Endothelial cell of umbilical vein (primary cell): ENCODE data around the gene PLXND1. TPM values are rescaled to one million over a fixed set of nuclear protein-coding genes. Genes with fewer than 3 reads are reported as not detected.

ENCODE experiments used
- BruUV-seq: library from RNA; stranded (reverse); fragments of 400-500 nt; replicated peaks from 2 replicates; lab custom pipeline; 2021; lab: Mats Ljungman, UMichigan
- CTCF ChIA-PET: fragments of 300-600, 350-600 bp; sonication (Branson Sonifier 250); formaldehyde crosslinking; loops from one replicate; lab custom pipeline; 2021; ENCODE audit warnings: antibody characterized with exemption, inconsistent platforms; lab: Charles Lee
- POLR2A ChIA-PET: fragments of 300-600, 350-600 bp; sonication (Branson Sonifier 250); formaldehyde crosslinking; loops from one replicate; lab custom pipeline; 2021; ENCODE audit warnings: antibody characterized with exemption, inconsistent platforms; lab: Charles Lee
- DNase-seq: peaks from one replicate; pipeline ENCODE4 v3.0.0-alpha.2; 2011; ENCODE audit warnings: low read depth, low spot score
- FAIRE-seq: peaks from 2 replicates; lab custom pipeline; 2011; peaks lifted over from hg19 to GRCh38; lab: Jason Lieb, UNC
- H2AFZ ChIP-seq: 2 replicates; pipeline ENCODE4 v1.6.0; 2012; ENCODE audit warnings: low read depth, low read length, control low read depth, inconsistent platforms
- H3K27ac ChIP-seq: 2 replicates; pipeline ENCODE4 v1.5.1; 2011; ENCODE audit warnings: low read depth, mild to moderate bottlenecking, control low read depth, low read length, moderate library complexity; ENCODE audit not compliant: insufficient read depth
- H3K27me3 ChIP-seq, 2 experiments: 2 replicates each; pipeline versions ENCODE4 v1.6.0 to v1.6.1; 2011; ENCODE audit warnings: low read length in 2 of 2, mixed read lengths in 1 of 2; ENCODE audit not compliant: control insufficient read depth in 2 of 2, insufficient read depth in 2 of 2
- H3K36me3 ChIP-seq, 2 experiments: 2 replicates in 1 of 2; 3 replicates in 1 of 2; pipeline ENCODE4 v1.5.1; 2011; ENCODE audit warnings: low read length in 2 of 2, mild to moderate bottlenecking in 1 of 2, moderate library complexity in 1 of 2; ENCODE audit not compliant: control insufficient read depth in 2 of 2, insufficient read depth in 2 of 2; ENCODE audit errors: extremely low read depth in 1 of 2
- H3K4me1 ChIP-seq: 3 replicates; pipeline ENCODE4 v1.5.1; 2011; ENCODE audit warnings: mild to moderate bottlenecking, low read length; ENCODE audit not compliant: control insufficient read depth, insufficient read depth; ENCODE audit errors: extremely low read depth
- H3K4me2 ChIP-seq: 2 replicates; pipeline ENCODE4 v1.6.1; 2011; ENCODE audit warnings: low read length, control low read depth, mixed read lengths; ENCODE audit not compliant: insufficient read depth
- H3K4me3 ChIP-seq, 3 experiments: fragments of 200-600 bp in 1 of 3; sonication (generic), shearing (Covaris generic) in 1 of 3; replicated peaks in 1 of 3; 2 replicates each; pipeline ENCODE4 v1.5.1; 2011 to 2016; ENCODE audit warnings: control low read depth in 3 of 3, low read length in 3 of 3, mild to moderate bottlenecking in 2 of 3, inconsistent platforms in 1 of 3, low read depth in 1 of 3, moderate library complexity in 1 of 3; ENCODE audit not compliant: insufficient read depth in 1 of 3
- H3K79me2 ChIP-seq: 2 replicates; pipeline ENCODE4 v1.6.0; 2012; ENCODE audit warnings: low read length, inconsistent platforms; ENCODE audit not compliant: control insufficient read depth, insufficient read depth
- H3K9ac ChIP-seq: replicated peaks from 2 replicates; pipeline ENCODE3; 2011; ENCODE audit warnings: low read length, control low read depth; ENCODE audit not compliant: insufficient read depth; ENCODE audit errors: extremely low read depth
- H3K9me1 ChIP-seq: replicated peaks from 3 replicates; pipeline ENCODE4 v1.6.0; 2011; ENCODE audit warnings: mild to moderate bottlenecking, low read length; ENCODE audit not compliant: control insufficient read depth, insufficient read depth; ENCODE audit errors: extremely low read depth
- H3K9me3 ChIP-seq: replicated peaks from 2 replicates; pipeline ENCODE4 v1.5.1; 2012; ENCODE audit warnings: low read length, inconsistent platforms; ENCODE audit not compliant: control insufficient read depth, insufficient read depth
- H4K20me1 ChIP-seq: replicated peaks from 2 replicates; pipeline ENCODE3; 2011; ENCODE audit warnings: mild to moderate bottlenecking, low read length; ENCODE audit not compliant: control insufficient read depth, insufficient read depth; ENCODE audit errors: extremely low read depth
- CTCF ChIP-seq, 2 donors: IDR thresholded peaks; 1 replicate in 1 of 2; 2 replicates in 1 of 2; pipeline ENCODE4 v1.5.1; 2011; ENCODE audit warnings: low read length in 2 of 2, mild to moderate bottlenecking in 2 of 2, moderate library complexity in 2 of 2, control low read depth in 1 of 2, inconsistent platforms in 1 of 2, low read depth in 1 of 2; ENCODE audit not compliant: insufficient read depth in 1 of 2; ENCODE audit errors: extremely low read depth in 1 of 2
- EZH2 ChIP-seq: IDR thresholded peaks from 2 replicates; pipeline ENCODE4 v1.6.1; 2012; ENCODE audit warnings: borderline replicate concordance, low read depth, mild to moderate bottlenecking, moderate library complexity, low read length, inconsistent platforms; ENCODE audit not compliant: severe bottlenecking
- FOS ChIP-seq: IDR thresholded peaks from 2 replicates; pipeline ENCODE4 v1.6.1; 2011; ENCODE audit warnings: mild to moderate bottlenecking, low read length, moderate library complexity, borderline replicate concordance; ENCODE audit not compliant: insufficient read depth
- GATA2 ChIP-seq: IDR thresholded peaks from 2 replicates; pipeline ENCODE4 v1.7.0; 2011; ENCODE audit warnings: low read depth, mild to moderate bottlenecking, moderate library complexity, mixed read lengths, low read length; ENCODE audit not compliant: insufficient read length, insufficient read depth
- JUN ChIP-seq: IDR thresholded peaks from 2 replicates; pipeline ENCODE4 v1.6.1; 2011; ENCODE audit warnings: borderline replicate concordance, low read depth; ENCODE audit not compliant: insufficient read length, insufficient read depth
- MAX ChIP-seq: IDR thresholded peaks from 2 replicates; pipeline ENCODE4 v1.6.1; 2011; ENCODE audit not compliant: insufficient read depth, insufficient read length
- MYC ChIP-seq: IDR thresholded peaks from one replicate; pipeline ENCODE4 v1.6.1; 2011; ENCODE audit warnings: mild to moderate bottlenecking, low read depth, low read length
- POLR2A ChIP-seq: IDR thresholded peaks from 2 replicates; pipeline ENCODE4 v1.6.1; 2012; ENCODE audit warnings: low read depth, mild to moderate bottlenecking, control low read depth, low read length
- POLR2AphosphoS5 ChIP-seq: IDR thresholded peaks from 2 replicates; pipeline ENCODE4 v1.6.1; 2012; ENCODE audit warnings: low read depth, mild to moderate bottlenecking, control low read depth, low read length, moderate library complexity; ENCODE audit not compliant: insufficient read depth
- dilution Hi-C: fragments of 300-500 bp; cut with MboI; formaldehyde crosslinking; loops from one replicate; pipeline ENCODE4 v1.15.0; 2019; ENCODE audit warnings: low sequenced_read_pairs; ENCODE audit not compliant: extremely low pct_ligation_motif_present
- intact Hi-C: fragments of 100-400 bp; cut with micrococcal nuclease; formaldehyde crosslinking; loops from one replicate; pipeline ENCODE4 v1.10.0; 2022
- polyA plus RNA-seq, 4 experiments: library from polyadenylated mRNA; depleted of rRNA in 3 of 4; stranded (reverse) in 3 of 4; unstranded in 1 of 4; fragments of >200 nt; gene quantifications; 2 replicates each; pipeline versions ENCODE4 v1.2.1 to v1.2.3, GENCODE V29; 2011 to 2012; ENCODE audit warnings: missing spikeins in 1 of 4
- total RNA-seq: library from RNA; stranded (reverse); gene quantifications from 2 replicates; pipeline ENCODE4 v1.2.3, GENCODE V29; 2021

Gene PLXND1
- total and polyA plus RNA-seq, 2 donors (not counting 3 experiments of a cell fraction or from before 2014, with no cell fraction given): 300 to 834 TPM

- peak overlapping the region; percentile 26 for H3K27ac ChIP-seq
- H3K4me3 ChIP-seq: no peak overlapping the region
- BruUV-seq: no TSS peak
- no peak overlapping the region for H2AFZ ChIP-seq
- no peak overlapping the region for H3K4me2 ChIP-seq
- no peaks in the 10 kb centered on the region for H4K20me1 ChIP-seq
- DNase-seq: peak; percentile 82
- dilution Hi-C loops: no loop called here
- H3K9ac ChIP-seq: no peak overlapping the region
- TF ChIP-seq POLR2A (peak; percentile 44), EZH2 (no peak), POLR2AphosphoS5 (peak; percentile 36)
- intact Hi-C loops: loop anchor here (1.0 to 5.0 kb wide), 3 partner anchors 36 to 179 kb away; no protein-coding TSS in a partner anchor
- H3K9me3 ChIP-seq: no peaks in the 10 kb centered on the region
- FAIRE-seq: peak; percentile 86
- CTCF ChIA-PET: interaction anchor here (0.8 to 6.4 kb wide), 8 partner anchors 31 to 178 kb away, joined by 3 to 80 read pairs (median 4); no protein-coding TSS in a partner anchor
- POLR2A ChIA-PET: interaction anchor here (0.5 kb wide), 1 partner anchor 71 kb away, joined by 3 read pairs; no protein-coding TSS in a partner anchor
- H3K27me3 ChIP-seq: no peaks in the 10 kb centered on the region
- peaks cover 42% of the 10 kb centered on the region for H3K4me1 ChIP-seq
- H3K36me3 ChIP-seq: peaks cover 25 to 66% of the 10 kb centered on the region in 2 experiments
- no peaks in the 10 kb centered on the region for H3K79me2 ChIP-seq
- no peaks in the 10 kb centered on the region for H3K9me1 ChIP-seq
Observed at GRCh38 chr3:129560911-129561594, 45.4 kb downstream of the PLXND1 start.

GRCh38 chr3:129560269-129560787 is 46.1 kb downstream of the PLXND1 start:
- DNase-seq: no peak
- Histone ChIP-seq H3K4me2 (no peak overlapping the region), H3K27me3 (no peaks in the 10 kb centered on the region), H3K36me3 (peaks cover 23 to 63% of the 10 kb centered on the region in 2 experiments), H2AFZ (no peak overlapping the region), H4K20me1 (no peaks in the 10 kb centered on the region), H3K79me2 (no peaks in the 10 kb centered on the region), H3K4me1 (peaks cover 42% of the 10 kb centered on the region), H3K9me1 (no peaks in the 10 kb centered on the region), H3K27ac (no peak overlapping the region), H3K9me3 (no peaks in the 10 kb centered on the region), H3K9ac (no peak overlapping the region), H3K4me3 (no peak overlapping the region)
- BruUV-seq: no TSS peak
- intact Hi-C loops: loop anchor here (2.0 to 5.0 kb wide), 2 partner anchors 36 to 178 kb away; no protein-coding TSS in a partner anchor
- dilution Hi-C loops: no loop called here
- CTCF ChIA-PET: interaction anchor here (0.8 to 6.4 kb wide), 4 partner anchors 32 to 177 kb away, joined by 4 to 80 read pairs (median 8); no protein-coding TSS in a partner anchor
- POLR2A ChIA-PET: no interaction called here
- no peak for FAIRE-seq
- TF ChIP-seq MAX (no peak), FOS (no peak), EZH2 (no peak), CTCF (IDR thresholded peaks at IDR 0.05; ENCODE audit: extremely low read depth in 1 of 2, insufficient read depth in 1 of 2, low read depth in 1 of 2, low read length in 2 of 2) (no peak), GATA2 (no peak), JUN (no peak), POLR2A (no peak), POLR2AphosphoS5 (no peak), MYC (no peak)
